CD4-positive, alpha-beta T cell (primary cell): ENCODE data around the gene TAF6. TPM values are rescaled to one million over a fixed set of nuclear protein-coding genes. Genes with fewer than 3 reads are reported as not detected.

Experiments
- ATAC-seq: fragments of 200-7000 bp; cut with Tn5 transposase; one replicate; pipeline ENCODE4 v1.10.0; 2022; ENCODE audit warnings: mild to moderate bottlenecking; ENCODE audit not compliant: poor library complexity
- CTCF ChIA-PET: fragments of 350-600 bp; sonication (Branson Sonifier 250); formaldehyde crosslinking; loops from one replicate; lab custom pipeline; 2021; ENCODE audit warnings: antibody characterized with exemption, inconsistent platforms; lab: Charles Lee
- POLR2A ChIA-PET: fragments of 350-600 bp; sonication (Branson Sonifier 250); formaldehyde crosslinking; loops from one replicate; lab custom pipeline; 2021; ENCODE audit warnings: antibody characterized with exemption, inconsistent platforms; lab: Charles Lee
- DNase-seq, 14 experiments: peaks; one replicate each; pipeline ENCODE4 v3.0.0-alpha.2; 2013 to 2020; ENCODE audit warnings: mixed read lengths in 2 of 14
- H3K27ac ChIP-seq, 2 donors: one replicate each; pipeline versions ENCODE4 v1.5.1 to v1.7.0; 2013; ENCODE audit warnings: low read length in 2 of 2, low read depth in 1 of 2, mild to moderate bottlenecking in 1 of 2
- H3K27me3 ChIP-seq, 2 experiments: 1 replicate in 1 of 2; 2 replicates in 1 of 2; pipeline versions ENCODE4 v1.6.1 to v1.7.0; 2013; ENCODE audit warnings: low read length in 2 of 2, control low read depth in 1 of 2, mild to moderate bottlenecking in 1 of 2, moderate library complexity in 1 of 2; ENCODE audit not compliant: insufficient read depth in 2 of 2, control insufficient read depth in 1 of 2
- H3K36me3 ChIP-seq: one replicate; pipeline ENCODE4 v1.6.1; 2013; ENCODE audit warnings: low read length, control low read depth; ENCODE audit not compliant: insufficient read depth
- H3K4me1 ChIP-seq: one replicate; pipeline ENCODE4 v1.6.1; 2013; ENCODE audit warnings: low read length, control low read depth; ENCODE audit not compliant: insufficient read depth
- H3K4me3 ChIP-seq: one replicate; pipeline ENCODE4 v1.5.1; 2013; ENCODE audit warnings: mild to moderate bottlenecking, low read length, moderate library complexity
- H3K9me3 ChIP-seq, 2 experiments: 1 replicate in 1 of 2; 2 replicates in 1 of 2; pipeline versions ENCODE4 v1.6.1 to v1.7.0; 2013; ENCODE audit warnings: low read length in 2 of 2, mild to moderate bottlenecking in 2 of 2, control low read depth in 1 of 2, moderate library complexity in 1 of 2; ENCODE audit not compliant: control insufficient read depth in 1 of 2, insufficient read depth in 1 of 2
- H3K27ac Mint-ChIP-seq: one replicate; pipeline ENCODE4 v1.8.0; 2020; ENCODE audit warnings: mixed read lengths
- H3K27me3 Mint-ChIP-seq: one replicate; pipeline ENCODE4 v1.8.0; 2021; ENCODE audit warnings: mixed read lengths
- H3K36me3 Mint-ChIP-seq: one replicate; pipeline ENCODE4 v1.8.0; 2021; ENCODE audit warnings: low read depth, mixed read lengths
- H3K4me1 Mint-ChIP-seq: one replicate; pipeline ENCODE4 v1.8.0; 2021; ENCODE audit warnings: low read depth, mixed read lengths
- H3K4me3 Mint-ChIP-seq: one replicate; pipeline ENCODE4 v1.8.0; 2020; ENCODE audit warnings: mild to moderate bottlenecking, mixed read lengths
- H3K9me3 Mint-ChIP-seq: one replicate; pipeline ENCODE4 v1.8.0; 2020; ENCODE audit warnings: mixed read lengths
- intact Hi-C, 2 experiments: fragments of 100-400 bp; cut with DNase I in 1 of 2; cut with micrococcal nuclease in 1 of 2; formaldehyde crosslinking; loops; one replicate each; pipeline versions ENCODE4 v1.15.1 to v1.9.0; 2023 to 2025; cut with DNase I, micrococcal nuclease
- total RNA-seq, 174 experiments: library from RNA in 2 of 174; stranded (reverse) in 2 of 174; gene quantifications; one replicate each; pipeline ENCODE4 v1.2.3 and lab custom pipeline; 2021 to 2026
- TF ChIP-seq, protein P1 (sequence below): fragments of 200-600 bp; IDR thresholded peaks from one replicate; pipeline ENCODE4 v1.8.0; 2022; ENCODE audit warnings: antibody characterized with exemption, mild to moderate bottlenecking

Gene TAF6
- total RNA-seq, 2 experiments from 2014 or later: 34.8 to 37.4 TPM

DNA sequence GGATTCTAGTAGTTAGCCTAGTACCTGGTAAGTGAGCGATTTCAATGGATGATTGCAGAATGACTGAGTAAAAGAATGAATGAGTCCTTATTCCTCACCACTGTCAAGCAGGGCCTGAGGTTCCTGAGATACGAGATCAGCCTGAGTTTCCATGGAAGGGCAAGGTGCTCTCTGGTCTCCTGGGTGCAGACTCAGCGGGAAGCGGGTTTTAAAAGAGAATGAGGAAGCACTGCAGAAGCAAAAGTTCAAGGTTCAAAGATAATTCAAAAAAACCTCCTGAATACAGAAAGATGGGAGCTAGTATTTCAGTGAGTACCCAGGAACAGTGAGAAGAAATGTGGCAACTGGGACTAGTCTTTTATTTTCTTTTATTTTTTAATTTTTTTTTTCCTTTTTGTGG is 42.0 kb downstream of the TAF6 start:
- peak overlapping the region; percentile 58 for H3K4me3 Mint-ChIP-seq
- TF ChIP-seq, protein P1, sequence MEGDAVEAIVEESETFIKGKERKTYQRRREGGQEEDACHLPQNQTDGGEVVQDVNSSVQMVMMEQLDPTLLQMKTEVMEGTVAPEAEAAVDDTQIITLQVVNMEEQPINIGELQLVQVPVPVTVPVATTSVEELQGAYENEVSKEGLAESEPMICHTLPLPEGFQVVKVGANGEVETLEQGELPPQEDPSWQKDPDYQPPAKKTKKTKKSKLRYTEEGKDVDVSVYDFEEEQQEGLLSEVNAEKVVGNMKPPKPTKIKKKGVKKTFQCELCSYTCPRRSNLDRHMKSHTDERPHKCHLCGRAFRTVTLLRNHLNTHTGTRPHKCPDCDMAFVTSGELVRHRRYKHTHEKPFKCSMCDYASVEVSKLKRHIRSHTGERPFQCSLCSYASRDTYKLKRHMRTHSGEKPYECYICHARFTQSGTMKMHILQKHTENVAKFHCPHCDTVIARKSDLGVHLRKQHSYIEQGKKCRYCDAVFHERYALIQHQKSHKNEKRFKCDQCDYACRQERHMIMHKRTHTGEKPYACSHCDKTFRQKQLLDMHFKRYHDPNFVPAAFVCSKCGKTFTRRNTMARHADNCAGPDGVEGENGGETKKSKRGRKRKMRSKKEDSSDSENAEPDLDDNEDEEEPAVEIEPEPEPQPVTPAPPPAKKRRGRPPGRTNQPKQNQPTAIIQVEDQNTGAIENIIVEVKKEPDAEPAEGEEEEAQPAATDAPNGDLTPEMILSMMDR: no peak

DNA sequence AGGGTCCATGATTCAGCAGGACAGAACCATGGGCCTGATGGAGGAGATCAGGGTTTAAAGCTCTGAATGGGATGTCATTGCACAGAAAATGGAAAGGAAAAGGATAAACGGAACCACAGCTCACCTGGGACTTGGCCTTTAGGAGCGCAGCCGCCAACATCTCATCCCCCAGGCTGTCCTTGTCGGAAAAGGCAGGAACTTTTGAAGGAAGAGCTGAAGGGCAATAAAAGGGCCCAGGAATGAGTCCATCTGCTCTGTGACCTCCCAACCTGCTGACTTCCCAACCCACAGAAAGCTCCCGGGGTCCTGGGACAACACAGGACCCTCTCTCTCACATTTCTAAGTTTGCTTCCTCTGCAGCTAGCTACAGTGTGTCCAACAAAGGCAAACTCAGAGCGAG is 43.7 kb downstream of the TAF6 start:
- Histone ChIP-seq H3K36me3 (peaks cover 84% of the 10 kb centered on the region), H3K9me3 (peaks cover 16 to 27% of the 10 kb centered on the region in 2 experiments), H3K27ac (no peak overlapping the region), H3K27me3 (no peaks in the 10 kb centered on the region), H3K4me3 (no peak overlapping the region), H3K4me1 (peaks cover 13% of the 10 kb centered on the region)
- H3K9me3 Mint-ChIP-seq: peaks cover 10% of the 10 kb centered on the region
- peaks cover 14% of the 10 kb centered on the region for H3K4me1 Mint-ChIP-seq
- CTCF ChIA-PET: interaction anchor here (0.8 kb wide), 1 partner anchor 54 kb away, joined by 3 read pairs; no protein-coding TSS in a partner anchor
- intact Hi-C loops: no loop called here
- H3K36me3 Mint-ChIP-seq: peaks cover 88% of the 10 kb centered on the region
- TF ChIP-seq, protein P1: no peak
- H3K27ac Mint-ChIP-seq: no peak overlapping the region
- POLR2A ChIA-PET: no interaction called here
- H3K4me3 Mint-ChIP-seq: no peak overlapping the region
- ATAC-seq (no peak), DNase-seq (no peak)
- H3K27me3 Mint-ChIP-seq: no peaks in the 10 kb centered on the region

More for the DNA sequence above, 42.0 kb downstream of the TAF6 start:
- H3K4me1 Mint-ChIP-seq: peaks cover 30% of the 10 kb centered on the region
- intact Hi-C loops: no loop called here
- H3K4me3 ChIP-seq: no peak overlapping the region
- DNase-seq: no peak
- H3K27me3 ChIP-seq: no peaks in the 10 kb centered on the region
- ChIA-PET POLR2A (no interaction called here), CTCF (no interaction called here)
- H3K27ac Mint-ChIP-seq: no peak overlapping the region
- H3K9me3 Mint-ChIP-seq: peaks cover 5% of the 10 kb centered on the region
- no peak overlapping the region for H3K27ac ChIP-seq
- H3K27me3 Mint-ChIP-seq: no peaks in the 10 kb centered on the region
- peaks cover 67% of the 10 kb centered on the region for H3K36me3 ChIP-seq
- peaks cover 85% of the 10 kb centered on the region for H3K36me3 Mint-ChIP-seq
- H3K9me3 ChIP-seq: peaks cover 6 to 9% of the 10 kb centered on the region in 2 experiments
- no peak for ATAC-seq
- peaks cover 25% of the 10 kb centered on the region for H3K4me1 ChIP-seq

DNA sequence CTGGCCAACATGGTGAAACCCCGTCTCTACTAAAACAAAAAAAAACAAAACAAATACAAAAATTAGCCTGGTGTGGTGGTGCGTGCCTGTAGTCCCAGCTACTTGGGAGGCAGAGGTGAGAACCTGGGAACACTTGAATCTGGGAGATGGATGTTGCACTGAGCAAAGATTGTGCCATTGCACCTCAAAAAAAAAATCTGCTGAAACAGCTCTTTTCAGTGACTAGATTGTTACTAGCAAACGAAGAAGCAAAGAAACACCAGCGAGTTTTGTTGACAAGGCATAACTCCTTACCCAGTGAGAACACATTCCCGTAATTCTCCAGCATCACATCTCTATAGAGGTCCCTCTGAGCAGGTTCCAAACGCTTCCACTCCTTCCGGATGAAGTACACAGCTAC is 44.3 kb downstream of the TAF6 start:
- peaks cover 9% of the 10 kb centered on the region for H3K4me1 ChIP-seq
- intact Hi-C loops: no loop called here
- no peak for ATAC-seq
- no peak for DNase-seq
- peaks cover 10% of the 10 kb centered on the region for H3K9me3 Mint-ChIP-seq
- H3K9me3 ChIP-seq: peaks cover 22 to 31% of the 10 kb centered on the region in 2 experiments
- no peak overlapping the region for H3K27ac ChIP-seq
- peaks cover 90% of the 10 kb centered on the region for H3K36me3 ChIP-seq
- H3K27me3 Mint-ChIP-seq: no peaks in the 10 kb centered on the region
- peaks cover 9% of the 10 kb centered on the region for H3K4me1 Mint-ChIP-seq
- no peak overlapping the region for H3K27ac Mint-ChIP-seq
- H3K4me3 ChIP-seq: no peak overlapping the region
- TF ChIP-seq, protein P1: no peak
- POLR2A ChIA-PET: no interaction called here
- CTCF ChIA-PET: no interaction called here
- no peaks in the 10 kb centered on the region for H3K27me3 ChIP-seq
- H3K4me3 Mint-ChIP-seq: no peak overlapping the region
- peaks cover 90% of the 10 kb centered on the region for H3K36me3 Mint-ChIP-seq
